GM06990 (cell line): Measurements from ENCODE around the gene PDSS2.
"Not testable (repeated sequence)": the region's sequence is repeated elsewhere in the genome, so short reads cannot be mapped to it uniquely, and the experiment has no call there.

Experiments used
- DNase-seq: peaks from one replicate; pipeline ENCODE4 v3.0.0-alpha.2; 2011; ENCODE audit not compliant: insufficient read length; ENCODE audit errors: extremely low read depth
- H3K27me3 ChIP-seq: replicated peaks from 2 replicates; pipeline ENCODE4 v1.6.0; 2011; ENCODE audit warnings: low read length; ENCODE audit not compliant: control insufficient read depth, insufficient read depth
- H3K36me3 ChIP-seq: 2 replicates; pipeline ENCODE4 v1.5.1; 2011; ENCODE audit warnings: low read length; ENCODE audit not compliant: control insufficient read depth, insufficient read depth
- H3K4me3 ChIP-seq: replicated peaks from 2 replicates; pipeline ENCODE4 v1.5.1; 2011; ENCODE audit warnings: low read depth, mild to moderate bottlenecking, control low read depth, low read length
- CTCF ChIP-seq: IDR thresholded peaks from 2 replicates; pipeline ENCODE4 v1.5.1; 2011; ENCODE audit warnings: low read length, control low read depth, mild to moderate bottlenecking, inconsistent platforms; ENCODE audit not compliant: insufficient read depth, poor library complexity, severe bottlenecking

PDSS2 gene

DNA sequence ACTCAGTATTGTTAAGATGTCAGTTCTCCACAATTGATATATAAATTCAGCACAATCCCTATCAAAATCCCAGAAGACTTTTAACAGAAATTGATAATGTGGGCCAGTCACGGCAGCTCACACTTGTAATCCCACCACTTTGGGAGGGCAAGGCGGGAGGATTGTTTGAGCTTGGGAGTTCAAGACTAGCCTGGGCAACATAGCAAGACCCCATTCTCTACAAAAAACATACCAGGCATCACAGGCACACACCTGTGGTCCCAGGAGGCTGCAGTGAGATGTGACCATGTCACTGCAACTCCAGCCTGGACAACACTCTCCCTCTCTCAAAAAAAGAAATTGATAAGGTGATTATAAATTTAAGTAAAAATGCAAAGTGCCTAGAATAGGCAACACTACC is 90.9 kb downstream of the PDSS2 start:
- TF ChIP-seq CTCF: no peak
- no peaks in the 10 kb centered on the region for H3K27me3 ChIP-seq
- DNase-seq: no peak
- no peaks in the 10 kb centered on the region for H3K36me3 ChIP-seq
- H3K4me3 ChIP-seq: no peak overlapping the region

GRCh38 chr6:107364173-107364572 is 95.2 kb downstream of the PDSS2 start:
- not testable (repeated sequence) for H3K36me3 ChIP-seq, H3K27me3 ChIP-seq, DNase-seq, H3K4me3 ChIP-seq

GRCh38 chr6:107361753-107362604 is 97.4 kb downstream of the PDSS2 start:
- Histone ChIP-seq H3K4me3 (no peak overlapping the region), H3K36me3 (no peaks in the 10 kb centered on the region; the same call in 1 of the 2 replicates), H3K27me3 (no peaks in the 10 kb centered on the region)
- DNase-seq: no peak
- no peak for TF ChIP-seq CTCF

GRCh38 chr6:107360476-107360875 is 98.9 kb downstream of the PDSS2 start:
- no peak for DNase-seq
- Histone ChIP-seq H3K4me3 (no peak overlapping the region), H3K27me3 (no peaks in the 10 kb centered on the region), H3K36me3 (no peaks in the 10 kb centered on the region; the same call in 1 of the 2 replicates)
- TF ChIP-seq CTCF: no peak

- no peak for DNase-seq
- Histone ChIP-seq H3K4me3 (no peak overlapping the region), H3K36me3 (no peaks in the 10 kb centered on the region), H3K27me3 (no peaks in the 10 kb centered on the region)
- TF ChIP-seq CTCF: no peak
Observed at GRCh38 chr6:107357842-107358241, 101.5 kb downstream of the PDSS2 start.

GRCh38 chr6:107357031-107357430 is 102.3 kb downstream of the PDSS2 start:
- Histone ChIP-seq H3K27me3 (no peaks in the 10 kb centered on the region), H3K36me3 (no peaks in the 10 kb centered on the region), H3K4me3 (no peak overlapping the region)
- TF ChIP-seq CTCF: no peak
- DNase-seq: no peak
